ENCODE data around the gene SEPTIN10. TPM values are rescaled to one million over a fixed set of nuclear protein-coding genes. Genes with fewer than 3 reads are reported as not detected.

The SEPTIN10 gene
- total and polyA plus RNA-seq, 2 of the 8 experiments (the other 6 are each of a cell fraction or from before 2014, with no cell fraction given), result 23.7 to 101 TPM

- Histone ChIP-seq H3K9ac (replicated peaks in 1 of 4; ENCODE audit: extremely low read depth in 1 of 4, low read depth in 3 of 4, low read length in 3 of 4) (no peak overlapping the region), H3K9me3 (ENCODE audit: insufficient read depth in 2 of 2, low read depth in 1 of 2, low read length in 1 of 2) (no peaks in the 10 kb centered on the region), H3K4me1 (replicated peaks in 1 of 4; ENCODE audit: control insufficient read depth in 3 of 4, insufficient read depth in 4 of 4, low read length in 3 of 4) (no peaks in the 10 kb centered on the region), H4K8ac (ENCODE audit: extremely low read depth, insufficient read depth, low read length) (no peak overlapping the region), H2BK5ac (ENCODE audit: low read depth, low read length) (no peak overlapping the region), H3K14ac (ENCODE audit: insufficient read length) (no peak overlapping the region), H4K91ac (replicated peaks; ENCODE audit: insufficient read length, low read length) (no peak overlapping the region), H3K4me3 (ENCODE audit: extremely low read depth in 1 of 4, insufficient read depth in 2 of 4, low read depth in 3 of 4, low read length in 4 of 4) (no peak overlapping the region), H3K18ac (ENCODE audit: extremely low read depth, low read length) (no peak overlapping the region), H2AK5ac (ENCODE audit: low read depth, low read length) (no peak overlapping the region), H3K27ac (ENCODE audit: low read depth, low read length) (no peak overlapping the region), H3K23me2 (ENCODE audit: low read depth, low read length) (peaks cover 6% of the 10 kb centered on the region; the same call in 1 of the 2 replicates), H3K4ac (replicated peaks; ENCODE audit: insufficient read length, low read depth, low read length) (no peak overlapping the region), H3K23ac (ENCODE audit: insufficient read length) (no peak overlapping the region), H2AFZ (ENCODE audit: low read length) (no peak overlapping the region), H3K4me2 (ENCODE audit: insufficient read depth in 1 of 2, low read depth in 2 of 2, low read length in 2 of 2) (no peak overlapping the region), H2BK12ac (ENCODE audit: low read depth, low read length) (no peak overlapping the region), H2BK20ac (ENCODE audit: low read length) (no peak overlapping the region), H3K27me3 (replicated peaks in 1 of 4; ENCODE audit: control insufficient read depth in 3 of 4, extremely low read depth in 1 of 4, insufficient read depth in 3 of 4, low read length in 3 of 4) (no peaks in the 10 kb centered on the region), H2BK120ac (replicated peaks; ENCODE audit: low read depth, low read length) (no peak overlapping the region), H4K20me1 (replicated peaks in 1 of 2; ENCODE audit: control insufficient read depth in 1 of 2, insufficient read depth in 2 of 2, low read length in 2 of 2) (peaks cover 0 to 4% of the 10 kb centered on the region in 2 experiments), H2BK15ac (ENCODE audit: low read length) (no peak overlapping the region), H4K5ac (ENCODE audit: insufficient read length, low read depth, low read length) (no peak overlapping the region), H3K79me2 (ENCODE audit: control insufficient read depth in 1 of 2, insufficient read depth in 2 of 2, low read length in 2 of 2) (no peaks in the 10 kb centered on the region), H3K56ac (replicated peaks; ENCODE audit: insufficient read length, low read depth, low read length) (no peak overlapping the region), H3K79me1 (ENCODE audit: low read depth, low read length) (no peaks in the 10 kb centered on the region), H3K36me3 (ENCODE audit: control insufficient read depth in 2 of 4, insufficient read depth in 4 of 4, low read length in 3 of 4) (no peaks in the 10 kb centered on the region)
- ChIA-PET POLR2A (ENCODE audit: partially characterized antibody) (interaction anchor here (1.3 kb wide), 1 partner anchor 9 kb away, joined by 3 read pairs; no protein-coding TSS in a partner anchor), CTCF (ENCODE audit: partially characterized antibody) (interaction anchor here (1.1 to 3.5 kb wide), 7 partner anchors 12 to 372 kb away, joined by 3 to 22 read pairs (median 4); no protein-coding TSS in a partner anchor)
- 81% methylated on average over 17 of the region's 19 CpGs; no CpG with 5 or more reads in 1 of the 2 experiments for WGBS, 2 experiments (ENCODE audit: extremely low coverage in 1 of 2, insufficient coverage in 1 of 2, insufficient read length in 1 of 2, insufficient replicate concordance in 2 of 2, low coverage in 1 of 2, low lambda C conversion rate in 2 of 2, missing lambda C conversion rate in 1 of 2)
- FAIRE-seq, result no peak
- DNase-seq (ENCODE audit: low read depth in 1 of 2, low spot score in 2 of 2), result no peak
- no peak for TF ChIP-seq CTBP2 (IDR thresholded peaks at IDR 0.05; ENCODE audit: borderline replicate concordance, insufficient read depth, insufficient read length, low read length)
- no peak for TF ChIP-seq SUZ12 (IDR thresholded peaks at IDR 0.05; ENCODE audit: low read length)
- TF ChIP-seq E2F6 (IDR thresholded peaks at IDR 0.05), result no peak
- TF ChIP-seq SRF (IDR thresholded peaks at IDR 0.05; ENCODE audit: low read depth, low read length), result no peak
- no peak for TF ChIP-seq ATF2 (IDR thresholded peaks at IDR 0.05; ENCODE audit: low read length)
- TF ChIP-seq KDM5A (IDR thresholded peaks at IDR 0.05; ENCODE audit: low read length), result no peak
Observed at GRCh38 chr2:109497911-109498870, 115.6 kb downstream of the SEPTIN10 start.

All from H1 (cell line).